GM12864 (cell line): ENCODE results near the gene UGT1A1.

Experiments
- DNase-seq: peaks from one replicate; pipeline ENCODE4 v3.0.0-alpha.2; 2011; ENCODE audit warnings: low read depth
- H3K4me3 ChIP-seq: 2 replicates; pipeline ENCODE4 v1.5.1; 2011; ENCODE audit warnings: mild to moderate bottlenecking, low read depth, low read length, control low read depth
- TF ChIP-seq, protein P1 (sequence below): IDR thresholded peaks from 2 replicates; pipeline ENCODE4 v1.5.1; 2011; ENCODE audit warnings: low read depth, mild to moderate bottlenecking, moderate library complexity, low read length, control low read depth, inconsistent platforms; ENCODE audit errors: missing control alignments

Gene UGT1A1

DNA sequence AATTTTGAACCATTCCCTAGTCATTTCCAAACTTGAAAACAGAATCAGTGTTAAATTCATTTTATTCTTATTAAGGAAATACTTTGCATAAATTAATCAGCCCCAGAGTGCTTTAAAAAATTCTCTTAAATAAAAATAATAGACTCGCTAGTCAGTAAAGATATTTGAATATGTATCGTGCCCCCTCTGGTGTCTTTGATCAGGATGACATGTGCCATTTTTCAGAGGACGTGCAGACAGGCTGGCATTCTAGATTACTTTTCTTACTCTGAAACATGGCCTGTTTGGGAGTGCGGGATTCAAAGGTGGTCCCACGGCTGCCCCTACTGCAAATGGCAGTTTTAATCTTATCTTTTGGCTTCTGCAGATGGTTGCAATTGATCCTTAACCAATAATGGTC is 12.5 kb downstream of the UGT1A1 start:
- TF ChIP-seq, protein P1, sequence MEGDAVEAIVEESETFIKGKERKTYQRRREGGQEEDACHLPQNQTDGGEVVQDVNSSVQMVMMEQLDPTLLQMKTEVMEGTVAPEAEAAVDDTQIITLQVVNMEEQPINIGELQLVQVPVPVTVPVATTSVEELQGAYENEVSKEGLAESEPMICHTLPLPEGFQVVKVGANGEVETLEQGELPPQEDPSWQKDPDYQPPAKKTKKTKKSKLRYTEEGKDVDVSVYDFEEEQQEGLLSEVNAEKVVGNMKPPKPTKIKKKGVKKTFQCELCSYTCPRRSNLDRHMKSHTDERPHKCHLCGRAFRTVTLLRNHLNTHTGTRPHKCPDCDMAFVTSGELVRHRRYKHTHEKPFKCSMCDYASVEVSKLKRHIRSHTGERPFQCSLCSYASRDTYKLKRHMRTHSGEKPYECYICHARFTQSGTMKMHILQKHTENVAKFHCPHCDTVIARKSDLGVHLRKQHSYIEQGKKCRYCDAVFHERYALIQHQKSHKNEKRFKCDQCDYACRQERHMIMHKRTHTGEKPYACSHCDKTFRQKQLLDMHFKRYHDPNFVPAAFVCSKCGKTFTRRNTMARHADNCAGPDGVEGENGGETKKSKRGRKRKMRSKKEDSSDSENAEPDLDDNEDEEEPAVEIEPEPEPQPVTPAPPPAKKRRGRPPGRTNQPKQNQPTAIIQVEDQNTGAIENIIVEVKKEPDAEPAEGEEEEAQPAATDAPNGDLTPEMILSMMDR, result no peak
- DNase-seq, result no peak
- H3K4me3 ChIP-seq, result no peak overlapping the region

GRCh38 chr2:233773854-233774253 is 13.8 kb downstream of the UGT1A1 start:
- H3K4me3 ChIP-seq, result no peak overlapping the region
- DNase-seq, result no peak
- TF ChIP-seq, protein P1, result no peak

DNA sequence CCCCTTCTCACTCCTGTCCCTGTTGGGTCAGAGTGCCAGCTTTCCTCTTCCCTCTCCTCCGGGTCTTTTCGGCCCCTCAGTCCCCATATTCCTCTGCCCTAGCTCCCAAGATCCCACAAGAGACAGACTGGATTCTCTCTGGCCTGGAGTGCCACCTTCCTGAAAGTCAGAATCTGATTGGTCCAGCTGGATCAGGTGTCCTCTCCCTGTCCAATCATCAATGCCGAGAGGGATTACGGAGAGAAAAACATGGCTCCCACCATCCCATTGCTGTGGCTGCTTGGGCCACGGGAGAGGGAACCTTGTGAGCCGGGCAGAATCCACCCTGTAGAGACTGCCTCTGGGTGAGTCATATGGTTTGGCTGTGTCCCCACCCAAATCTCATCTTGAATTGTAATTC is 15.3 kb downstream of the UGT1A1 start:
- DNase-seq, result no peak
- H3K4me3 ChIP-seq, result no peak overlapping the region
- TF ChIP-seq, protein P1, result no peak

DNA sequence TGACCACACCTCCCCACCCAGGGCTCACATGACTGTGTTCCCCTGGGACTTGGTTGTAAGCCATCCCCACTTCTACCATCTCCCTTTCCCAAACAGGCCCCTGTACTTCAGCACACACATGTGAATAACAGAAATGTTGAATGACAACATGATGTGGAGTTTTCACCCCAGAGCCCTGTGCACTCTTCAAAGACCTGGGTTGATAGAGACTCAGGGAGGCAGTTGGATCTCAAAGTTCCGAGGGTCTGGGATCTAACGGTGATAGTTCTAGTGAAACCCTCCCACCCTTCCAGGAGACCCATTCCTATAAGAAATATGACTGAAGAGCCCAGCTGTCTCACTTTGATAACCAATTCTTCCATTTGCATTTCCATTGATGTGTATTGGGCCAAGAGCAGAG is 18.0 kb downstream of the UGT1A1 start, which contains the start of gene MROH2A:
Gene MROH2A (plus strand): TSS at position 301 of the 400 bp plus-strand sequence. CDS start 1,029 bp downstream, outside the sequence.
- TF ChIP-seq, protein P1, result no peak
- DNase-seq, result no peak
- H3K4me3 ChIP-seq, result no peak within 1 kb of the TSS

DNA sequence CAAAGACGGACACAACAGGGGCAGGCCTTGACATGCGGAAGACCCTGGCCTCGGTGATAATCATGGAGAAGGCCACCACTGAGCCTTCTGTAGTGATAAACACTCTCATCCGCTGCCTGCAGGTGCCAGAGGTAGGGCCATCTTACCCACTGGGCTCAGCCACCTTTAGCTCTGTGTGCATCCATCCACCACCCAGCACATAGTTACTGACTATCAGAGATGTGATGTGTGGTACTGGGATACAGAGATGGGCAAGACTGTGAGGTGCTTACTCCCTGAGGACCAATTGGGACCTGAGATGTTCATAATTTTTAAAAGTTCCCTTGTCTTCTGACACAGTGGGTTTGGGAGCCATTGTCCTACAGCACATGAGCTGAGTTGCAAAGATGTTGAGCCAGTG is 19.7 kb downstream of the UGT1A1 start:
- no peak for DNase-seq
- H3K4me3 ChIP-seq, result no peak overlapping the region
- TF ChIP-seq, protein P1, result no peak

GRCh38 chr2:233780771-233781170 is 20.7 kb downstream of the UGT1A1 start:
- H3K4me3 ChIP-seq, result no peak overlapping the region
- no peak for DNase-seq
- TF ChIP-seq, protein P1, result no peak

GRCh38 chr2:233789554-233789953 is 29.5 kb downstream of the UGT1A1 start:
- TF ChIP-seq, protein P1, result no peak
- H3K4me3 ChIP-seq, result no peak overlapping the region
- no peak for DNase-seq
